GM12864 (cell line): ENCODE measurements around the gene TTC38.
A peak's percentile ranks its signal among the peaks of the same experiment; 100 is the strongest.

Experiments used
- DNase-seq: peaks from one replicate; pipeline ENCODE4 v3.0.0-alpha.2; 2011; ENCODE audit warnings: low read depth
- H3K4me3 ChIP-seq: 2 replicates; pipeline ENCODE4 v1.5.1; 2011; ENCODE audit warnings: mild to moderate bottlenecking, low read depth, low read length, control low read depth
- CTCF ChIP-seq: IDR thresholded peaks from 2 replicates; pipeline ENCODE4 v1.5.1; 2011; ENCODE audit warnings: low read depth, mild to moderate bottlenecking, moderate library complexity, low read length, control low read depth, inconsistent platforms; ENCODE audit errors: missing control alignments

The TTC38 gene

GRCh38 chr22:46286006-46286405 is 18.2 kb downstream of the TTC38 start:
- H3K4me3 ChIP-seq = no peak overlapping the region
- DNase-seq = no peak
- TF ChIP-seq CTCF = no peak

DNA sequence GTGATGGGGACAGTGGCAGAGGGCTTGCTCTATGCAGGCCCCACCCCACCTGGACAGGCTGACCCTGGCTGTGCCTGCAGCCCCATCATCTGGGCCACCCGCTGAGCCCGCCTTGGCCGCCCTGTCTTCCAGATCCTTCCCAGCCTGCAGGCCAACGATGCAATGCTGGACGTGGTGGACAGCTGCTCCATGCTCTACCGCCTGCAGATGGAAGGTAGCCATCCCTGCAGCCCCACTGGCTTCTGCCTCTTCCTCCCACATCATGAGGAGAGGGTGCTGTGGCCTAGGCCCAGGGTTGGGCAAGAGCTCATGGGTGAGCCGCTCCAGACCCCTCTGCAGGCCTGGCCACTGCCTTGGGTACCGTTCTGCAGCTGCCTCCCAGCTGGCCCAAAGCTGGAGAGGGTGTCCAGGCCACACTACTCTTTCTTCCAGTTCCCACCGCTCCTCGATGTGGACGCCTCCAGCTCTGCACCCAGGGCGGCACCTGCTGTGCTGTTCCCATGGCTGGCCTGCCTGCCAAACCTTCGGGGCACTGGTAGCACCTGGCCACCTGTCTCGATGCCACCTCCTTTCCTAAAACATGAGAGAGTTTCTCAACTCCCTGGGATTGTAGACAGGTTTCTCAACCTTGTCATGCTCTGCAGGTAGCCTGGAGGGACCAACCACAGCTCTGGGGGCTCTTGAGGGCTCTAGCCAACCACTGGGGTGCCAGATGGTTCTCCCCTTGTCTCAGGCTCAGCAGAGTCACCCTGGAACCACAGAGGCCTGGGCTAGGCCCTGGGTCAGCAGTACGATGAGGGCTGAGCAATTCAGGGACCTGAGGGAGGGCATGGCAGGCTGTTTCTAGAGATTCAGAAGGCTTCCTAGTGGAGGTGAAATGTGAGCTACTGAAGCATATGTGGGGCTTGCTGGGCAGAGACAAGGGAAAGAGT is 19.4 kb downstream of the TTC38 start:
- no peak for DNase-seq
- no peak for TF ChIP-seq CTCF
- peak overlapping the region; percentile 80 for H3K4me3 ChIP-seq

- no peak for TF ChIP-seq CTCF
- peak overlapping the region; percentile 80 for H3K4me3 ChIP-seq
- DNase-seq = peak; percentile 55
These were observed 20.3 kb downstream of the TTC38 start for GRCh38 chr22:46287873-46288751.

GRCh38 chr22:46288846-46289243 is 21.0 kb downstream of the TTC38 start:
- peak overlapping the region; percentile 80 for H3K4me3 ChIP-seq
- no peak for TF ChIP-seq CTCF
- DNase-seq = no peak

DNA sequence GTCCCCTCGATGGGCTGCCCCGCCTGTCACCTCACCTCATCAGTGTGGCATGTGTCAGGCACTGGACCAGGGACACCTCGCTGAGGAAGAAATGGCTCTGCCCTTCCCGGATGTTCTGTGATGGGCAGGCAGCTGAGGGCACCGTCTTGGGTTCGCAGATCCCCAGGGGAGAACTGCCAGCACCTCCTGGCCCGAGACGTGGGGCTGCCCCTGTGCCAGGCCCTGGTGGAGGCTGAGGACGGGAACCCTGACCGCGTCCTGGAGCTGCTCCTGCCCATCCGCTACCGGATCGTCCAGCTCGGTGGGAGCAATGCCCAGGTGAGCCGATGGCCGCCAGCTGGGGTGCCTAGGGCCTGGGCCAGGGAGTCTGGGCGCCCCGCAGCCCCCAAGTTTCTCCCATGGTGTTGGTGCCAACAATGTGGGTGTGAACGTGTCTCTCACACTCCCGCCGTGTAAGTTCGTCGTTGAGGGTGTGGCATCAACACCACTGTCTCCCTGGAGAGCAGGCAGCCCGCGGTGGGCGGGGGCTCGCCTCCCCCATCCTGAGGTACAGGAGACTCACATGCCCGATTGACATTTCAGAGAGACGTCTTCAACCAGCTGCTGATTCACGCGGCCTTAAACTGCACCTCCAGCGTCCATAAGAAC is 21.6 kb downstream of the TTC38 start:
- H3K4me3 ChIP-seq = no peak overlapping the region
- TF ChIP-seq CTCF = no peak
- no peak for DNase-seq

- no peak for DNase-seq
These were observed 22.5 kb downstream of the TTC38 start for GRCh38 chr22:46290121-46290842.

More at GRCh38 chr22:46290121-46290842, 22.5 kb downstream of the TTC38 start:
- TF ChIP-seq CTCF = no peak
- H3K4me3 ChIP-seq = no peak overlapping the region
